ENCODE data around the gene ZNF783. TPM values are rescaled to one million over a fixed set of nuclear protein-coding genes. Genes with fewer than 3 reads are reported as not detected.

ZNF783 gene
- total RNA-seq, 3 donors from 2014 or later = 24.0 to 28.5 (median 24.5) TPM

- H3K27me3 Mint-ChIP-seq (ENCODE audit: low read depth) = no peaks in the 10 kb centered on the region
- peaks cover 21% of the 10 kb centered on the region for H3K36me3 Mint-ChIP-seq (ENCODE audit: insufficient read depth)
- H3K4me1 Mint-ChIP-seq (ENCODE audit: low read depth) = peaks cover 19% of the 10 kb centered on the region
- H3K9me3 Mint-ChIP-seq = no peaks in the 10 kb centered on the region
- no peak for ATAC-seq
- H3K4me3 Mint-ChIP-seq = no peak overlapping the region
- DNase-seq = no peak
These were observed 18.9 kb downstream of the ZNF783 start for GRCh38 chr7:149280661-149281507.

GRCh38 chr7:149281508-149282330 lies 19.7 kb downstream of the ZNF783 start:
- no peak for ATAC-seq
- Mint-ChIP-seq H3K36me3 (ENCODE audit: insufficient read depth) (peaks cover 17% of the 10 kb centered on the region), H3K4me3 (no peak overlapping the region), H3K9me3 (no peaks in the 10 kb centered on the region), H3K4me1 (ENCODE audit: low read depth) (peaks cover 27% of the 10 kb centered on the region), H3K27me3 (ENCODE audit: low read depth) (no peaks in the 10 kb centered on the region)
- no peak for DNase-seq

- no peak overlapping the region for H3K4me3 Mint-ChIP-seq
- no peaks in the 10 kb centered on the region for H3K27me3 Mint-ChIP-seq (ENCODE audit: low read depth)
- no peak for DNase-seq
- peaks cover 33% of the 10 kb centered on the region for H3K4me1 Mint-ChIP-seq (ENCODE audit: low read depth)
- peaks cover 17% of the 10 kb centered on the region for H3K36me3 Mint-ChIP-seq (ENCODE audit: insufficient read depth)
- no peaks in the 10 kb centered on the region for H3K9me3 Mint-ChIP-seq
- no peak for ATAC-seq
These were observed 20.3 kb downstream of the ZNF783 start for GRCh38 chr7:149282331-149282655.

- DNase-seq = no peak
- H3K4me3 Mint-ChIP-seq = no peak overlapping the region
These were observed 21.3 kb downstream of the ZNF783 start for GRCh38 chr7:149283321-149283720.

GRCh38 chr7:149284343-149284742 lies 22.3 kb downstream of the ZNF783 start:
- no peak for ATAC-seq
- peak overlapping the region; percentile 88 for H3K4me3 Mint-ChIP-seq
- H3K4me1 Mint-ChIP-seq (ENCODE audit: low read depth) = peaks cover 41% of the 10 kb centered on the region
- peak; percentile 24 for DNase-seq
- peaks cover 15% of the 10 kb centered on the region for H3K36me3 Mint-ChIP-seq (ENCODE audit: insufficient read depth)
- no peaks in the 10 kb centered on the region for H3K9me3 Mint-ChIP-seq
- H3K27me3 Mint-ChIP-seq (ENCODE audit: low read depth) = no peaks in the 10 kb centered on the region

More at GRCh38 chr7:149283321-149283720, 21.3 kb downstream of the ZNF783 start:
- peaks cover 41% of the 10 kb centered on the region for H3K4me1 Mint-ChIP-seq (ENCODE audit: low read depth)
- no peak for ATAC-seq
- H3K9me3 Mint-ChIP-seq = no peaks in the 10 kb centered on the region
- H3K36me3 Mint-ChIP-seq (ENCODE audit: insufficient read depth) = peaks cover 18% of the 10 kb centered on the region
- H3K27me3 Mint-ChIP-seq (ENCODE audit: low read depth) = no peaks in the 10 kb centered on the region

- DNase-seq = peak; percentile 99
- peak overlapping the region; percentile 88 for H3K4me3 Mint-ChIP-seq
- peaks cover 41% of the 10 kb centered on the region for H3K4me1 Mint-ChIP-seq (ENCODE audit: low read depth)
- peaks cover 13% of the 10 kb centered on the region for H3K36me3 Mint-ChIP-seq (ENCODE audit: insufficient read depth)
- ATAC-seq = peak; percentile 97 to 98
- H3K27me3 Mint-ChIP-seq (ENCODE audit: low read depth) = no peaks in the 10 kb centered on the region
- H3K9me3 Mint-ChIP-seq = no peaks in the 10 kb centered on the region
These were observed 23.0 kb downstream of the ZNF783 start for GRCh38 chr7:149284850-149285585.

- H3K27me3 Mint-ChIP-seq (ENCODE audit: low read depth) = no peaks in the 10 kb centered on the region
- no peak for ATAC-seq
- peaks cover 14% of the 10 kb centered on the region for H3K36me3 Mint-ChIP-seq (ENCODE audit: insufficient read depth)
- H3K9me3 Mint-ChIP-seq = no peaks in the 10 kb centered on the region
- H3K4me1 Mint-ChIP-seq (ENCODE audit: low read depth) = peaks cover 41% of the 10 kb centered on the region
- DNase-seq = no peak
- peak overlapping the region; percentile 88 for H3K4me3 Mint-ChIP-seq
These were observed 23.6 kb downstream of the ZNF783 start for GRCh38 chr7:149285603-149286002.

- H3K36me3 Mint-ChIP-seq (ENCODE audit: insufficient read depth) = peaks cover 15% of the 10 kb centered on the region
- H3K9me3 Mint-ChIP-seq = no peaks in the 10 kb centered on the region
- H3K4me1 Mint-ChIP-seq (ENCODE audit: low read depth) = peaks cover 41% of the 10 kb centered on the region
- DNase-seq (no peak), ATAC-seq (no peak)
- no peaks in the 10 kb centered on the region for H3K27me3 Mint-ChIP-seq (ENCODE audit: low read depth)
- peak overlapping the region; percentile 45 for H3K4me3 Mint-ChIP-seq
These were observed 24.9 kb downstream of the ZNF783 start for GRCh38 chr7:149286811-149287400.

GRCh38 chr7:149287622-149288021 lies 25.6 kb downstream of the ZNF783 start:
- Mint-ChIP-seq H3K27me3 (ENCODE audit: low read depth) (no peaks in the 10 kb centered on the region), H3K4me3 (no peak overlapping the region), H3K9me3 (no peaks in the 10 kb centered on the region), H3K36me3 (ENCODE audit: insufficient read depth) (peaks cover 11% of the 10 kb centered on the region), H3K4me1 (ENCODE audit: low read depth) (peaks cover 41% of the 10 kb centered on the region)
- ATAC-seq (no peak), DNase-seq (no peak)

- Mint-ChIP-seq H3K4me3 (no peak overlapping the region), H3K27me3 (ENCODE audit: low read depth) (no peaks in the 10 kb centered on the region), H3K4me1 (ENCODE audit: low read depth) (peaks cover 34% of the 10 kb centered on the region), H3K36me3 (ENCODE audit: insufficient read depth) (peaks cover 15% of the 10 kb centered on the region), H3K9me3 (no peaks in the 10 kb centered on the region)
- no peak for ATAC-seq
- DNase-seq = no peak
These were observed 27.3 kb downstream of the ZNF783 start for GRCh38 chr7:149289262-149289661.

- no peak overlapping the region for H3K4me3 Mint-ChIP-seq
- peaks cover 17% of the 10 kb centered on the region for H3K36me3 Mint-ChIP-seq (ENCODE audit: insufficient read depth)
- ATAC-seq (no peak), DNase-seq (no peak)
- no peaks in the 10 kb centered on the region for H3K27me3 Mint-ChIP-seq (ENCODE audit: low read depth)
- H3K9me3 Mint-ChIP-seq = no peaks in the 10 kb centered on the region
- H3K4me1 Mint-ChIP-seq (ENCODE audit: low read depth) = peaks cover 28% of the 10 kb centered on the region
These were observed 27.9 kb downstream of the ZNF783 start for GRCh38 chr7:149289856-149290255.

- Mint-ChIP-seq H3K9me3 (no peaks in the 10 kb centered on the region), H3K4me3 (no peak overlapping the region), H3K36me3 (ENCODE audit: insufficient read depth) (peaks cover 18% of the 10 kb centered on the region), H3K27me3 (ENCODE audit: low read depth) (no peaks in the 10 kb centered on the region), H3K4me1 (ENCODE audit: low read depth) (peaks cover 19% of the 10 kb centered on the region)
- ATAC-seq (no peak), DNase-seq (no peak)
These were observed 29.2 kb downstream of the ZNF783 start for GRCh38 chr7:149291036-149291780.

GRCh38 chr7:149291781-149292461 lies 29.9 kb downstream of the ZNF783 start:
- Mint-ChIP-seq H3K27me3 (ENCODE audit: low read depth) (no peaks in the 10 kb centered on the region), H3K36me3 (ENCODE audit: insufficient read depth) (peaks cover 18% of the 10 kb centered on the region), H3K9me3 (no peaks in the 10 kb centered on the region), H3K4me3 (no peak overlapping the region), H3K4me1 (ENCODE audit: low read depth) (peaks cover 13% of the 10 kb centered on the region)
- no peak for ATAC-seq
- no peak for DNase-seq

Data from activated T-cell treated with anti-CD3 and anti-CD28 coated beads, Interleukin-2, amount 50 U/mL, for 4 hours (primary cell).